ENCODE results near the gene CASP10. TPM values are rescaled to one million over a fixed set of nuclear protein-coding genes. Genes with fewer than 3 reads are reported as not detected.

The CASP10 gene
- total and polyA plus RNA-seq, 8 donors, result 2.6 to 34.9 (median 9.6) TPM

- TF ChIP-seq POLR2AphosphoS5 (IDR thresholded peaks at IDR 0.05), result no peak
- TF ChIP-seq EP300 (IDR thresholded peaks at IDR 0.05), result no peak
- TF ChIP-seq, protein P1, sequence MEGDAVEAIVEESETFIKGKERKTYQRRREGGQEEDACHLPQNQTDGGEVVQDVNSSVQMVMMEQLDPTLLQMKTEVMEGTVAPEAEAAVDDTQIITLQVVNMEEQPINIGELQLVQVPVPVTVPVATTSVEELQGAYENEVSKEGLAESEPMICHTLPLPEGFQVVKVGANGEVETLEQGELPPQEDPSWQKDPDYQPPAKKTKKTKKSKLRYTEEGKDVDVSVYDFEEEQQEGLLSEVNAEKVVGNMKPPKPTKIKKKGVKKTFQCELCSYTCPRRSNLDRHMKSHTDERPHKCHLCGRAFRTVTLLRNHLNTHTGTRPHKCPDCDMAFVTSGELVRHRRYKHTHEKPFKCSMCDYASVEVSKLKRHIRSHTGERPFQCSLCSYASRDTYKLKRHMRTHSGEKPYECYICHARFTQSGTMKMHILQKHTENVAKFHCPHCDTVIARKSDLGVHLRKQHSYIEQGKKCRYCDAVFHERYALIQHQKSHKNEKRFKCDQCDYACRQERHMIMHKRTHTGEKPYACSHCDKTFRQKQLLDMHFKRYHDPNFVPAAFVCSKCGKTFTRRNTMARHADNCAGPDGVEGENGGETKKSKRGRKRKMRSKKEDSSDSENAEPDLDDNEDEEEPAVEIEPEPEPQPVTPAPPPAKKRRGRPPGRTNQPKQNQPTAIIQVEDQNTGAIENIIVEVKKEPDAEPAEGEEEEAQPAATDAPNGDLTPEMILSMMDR (IDR thresholded peaks at IDR 0.05), result no peak
- TF ChIP-seq POLR2A (IDR thresholded peaks at IDR 0.05), result no peak
- Histone ChIP-seq H3K9me3 (no peaks in the 10 kb centered on the region), H3K27me3 (no peaks in the 10 kb centered on the region), H3K4me3 (no peak overlapping the region), H3K36me3 (peaks cover 7 to 39% (median 26%) of the 10 kb centered on the region in 4 donors), H3K4me1 (peaks cover 0 to 21% (median 19%) of the 10 kb centered on the region in 4 donors), H3K27ac (no peak overlapping the region)
- WGBS, 5 donors, result 72 to 97% (median 91%) methylated on average over 1 of the region's 1 CpG
- intact Hi-C loops (cut with DNase I; ENCODE audit: low total_unique reads), result no loop called here
- no peak for DNase-seq
Measured at GRCh38 chr2:201216918-201217317, 34.0 kb downstream of the CASP10 start.

- TF ChIP-seq POLR2AphosphoS5 (IDR thresholded peaks at IDR 0.05) (no peak), EP300 (IDR thresholded peaks at IDR 0.05) (no peak), POLR2A (IDR thresholded peaks at IDR 0.05) (no peak)
- TF ChIP-seq, protein P1 (IDR thresholded peaks at IDR 0.05), result no peak
- H3K9me3 ChIP-seq, result no peaks in the 10 kb centered on the region
- intact Hi-C loops (cut with DNase I; ENCODE audit: low total_unique reads), result no loop called here
- peak overlapping the region in 2 of 5 donors; percentile 45 to 82 for H3K27ac ChIP-seq
- 93 to 96% (median 95%) methylated on average over 6 of the region's 6 CpGs for WGBS, 5 donors
- DNase-seq, result no peak
- no peak overlapping the region for H3K4me3 ChIP-seq
- H3K27me3 ChIP-seq, result no peaks in the 10 kb centered on the region
- H3K4me1 ChIP-seq, result peaks cover 0 to 21% (median 19%) of the 10 kb centered on the region in 4 donors
- H3K36me3 ChIP-seq, result peaks cover 7 to 39% (median 26%) of the 10 kb centered on the region in 4 donors
Measured at GRCh38 chr2:201218780-201219179, 35.8 kb downstream of the CASP10 start.

GRCh38 chr2:201219328-201220096 is 36.6 kb downstream of the CASP10 start:
- Histone ChIP-seq H3K4me1 (peaks cover 0 to 21% (median 19%) of the 10 kb centered on the region in 4 donors), H3K27me3 (no peaks in the 10 kb centered on the region), H3K36me3 (peaks cover 7 to 39% (median 26%) of the 10 kb centered on the region in 4 donors), H3K27ac (peak overlapping the region in 4 of 5 donors; percentile 45 to 82 (median 53)), H3K9me3 (no peaks in the 10 kb centered on the region), H3K4me3 (no peak overlapping the region)
- TF ChIP-seq EP300 (IDR thresholded peaks at IDR 0.05), result no peak
- TF ChIP-seq POLR2AphosphoS5 (IDR thresholded peaks at IDR 0.05), result no peak
- TF ChIP-seq POLR2A (IDR thresholded peaks at IDR 0.05), result no peak
- TF ChIP-seq, protein P1 (IDR thresholded peaks at IDR 0.05), result no peak
- WGBS, 5 donors, result 58 to 72% (median 66%) methylated on average over 5 of the region's 5 CpGs
- intact Hi-C loops (cut with DNase I; ENCODE audit: low total_unique reads), result no loop called here
- DNase-seq, result no peak

DNA sequence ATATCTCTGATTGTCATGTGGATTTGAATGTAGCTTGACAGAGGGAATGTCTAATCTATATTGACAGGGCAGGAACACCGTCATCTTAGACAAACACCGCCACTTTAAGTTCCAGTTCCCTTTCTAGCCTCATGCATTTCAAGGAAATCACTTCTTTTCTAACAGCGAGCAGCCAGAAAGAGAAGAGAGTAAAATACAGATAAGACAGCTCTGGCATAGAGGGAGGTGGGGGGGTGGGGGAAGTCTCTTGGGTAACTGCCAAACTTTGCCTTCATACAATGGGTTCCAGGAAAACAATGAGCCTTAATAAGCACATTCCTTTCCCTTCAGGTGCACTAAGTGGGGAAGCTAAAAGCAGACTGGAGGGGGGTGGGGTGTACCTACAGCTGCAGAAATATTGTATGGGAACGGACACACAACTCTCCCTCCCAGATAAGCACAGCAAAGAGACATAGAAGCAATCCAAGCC is 37.2 kb downstream of the CASP10 start:
- TF ChIP-seq POLR2A (IDR thresholded peaks at IDR 0.05) (no peak), EP300 (IDR thresholded peaks at IDR 0.05) (no peak), POLR2AphosphoS5 (IDR thresholded peaks at IDR 0.05) (no peak)
- TF ChIP-seq, protein P1 (IDR thresholded peaks at IDR 0.05), result no peak
- intact Hi-C loops (cut with DNase I; ENCODE audit: low total_unique reads), result no loop called here
- Histone ChIP-seq H3K36me3 (peaks cover 7 to 39% (median 26%) of the 10 kb centered on the region in 4 donors), H3K27ac (peak overlapping the region; percentile 43 to 82 (median 52)), H3K4me3 (no peak overlapping the region), H3K4me1 (peaks cover 0 to 21% (median 19%) of the 10 kb centered on the region in 4 donors), H3K9me3 (no peaks in the 10 kb centered on the region), H3K27me3 (no peaks in the 10 kb centered on the region)
- WGBS, 5 donors, result 21 to 32% (median 28%) methylated on average over 4 of the region's 4 CpGs
- peak; percentile 45 to 71 for DNase-seq

Measured in stomach (tissue), 9 donors.